ENCODE data around the gene MRPL12. TPM values are rescaled to one million over a fixed set of nuclear protein-coding genes. Genes with fewer than 3 reads are reported as not detected.
A peak's percentile ranks its signal among the peaks of the same experiment; 100 is the strongest.
"Not testable (repeated sequence)": the region's sequence is repeated elsewhere in the genome, so short reads cannot be mapped to it uniquely, and the experiment has no call there.

MRPL12 gene
- total and polyA plus RNA-seq, 2 of the 13 experiments (the other 11 are each of a cell fraction or from before 2014, with no cell fraction given), result 39.1 to 94.1 TPM

GRCh38 chr17:81739593-81739992 lies 36.4 kb downstream of the MRPL12 start:
- not testable (repeated sequence) for H3K4me2 ChIP-seq (ENCODE audit: low read depth, low read length)
- POLR2A ChIA-PET, result interaction anchor here (0.6 kb wide), 1 partner anchor 82 kb away, joined by 3 read pairs; no protein-coding TSS in a partner anchor

GRCh38 chr17:81740395-81740961 lies 37.3 kb downstream of the MRPL12 start:
- in situ Hi-C loops (cut with HindIII; ENCODE audit: extremely low pct_ligation_motif_present, low pct_unique_long_range_greater_than_20kb) (no loop called here), intact Hi-C loops (cut with micrococcal nuclease; ENCODE audit: unreplicated experiment) (no loop called here)
- no peak for DNase-seq (ENCODE audit: low spot score)
- Histone ChIP-seq H3K79me2 (ENCODE audit: insufficient read depth, low read length) (no peaks in the 10 kb centered on the region), H3K4me3 (replicated peaks in 1 of 3; ENCODE audit: insufficient read depth in 1 of 3, low read depth in 2 of 3, low read length in 3 of 3) (peak overlapping the region in 1 of 3 experiments; percentile 49; a peak in 2 of 6 replicates), H3K4me1 (ENCODE audit: insufficient read depth, low read length) (peaks cover 35% of the 10 kb centered on the region), H3K27ac (ENCODE audit: extremely low read length, insufficient read depth, low read length) (no peak overlapping the region), H3K9me3 (ENCODE audit: low read length) (no peaks in the 10 kb centered on the region), H3K27me3 (ENCODE audit: control insufficient read depth in 1 of 2, insufficient read depth in 2 of 2, low read length in 2 of 2) (peaks cover 5 to 52% of the 10 kb centered on the region in 2 experiments; a peak in 4 of 5 replicates), H3K9ac (ENCODE audit: insufficient read depth, low read depth, low read length) (no peak overlapping the region), H2AFZ (ENCODE audit: low read length) (no peak overlapping the region), H4K20me1 (ENCODE audit: insufficient read depth, low read length) (no peaks in the 10 kb centered on the region), H3K36me3 (replicated peaks in 1 of 2; ENCODE audit: control insufficient read depth in 1 of 2, insufficient read depth in 2 of 2, low read length in 2 of 2) (no peaks in the 10 kb centered on the region), H3K4me2 (ENCODE audit: low read depth, low read length) (peak overlapping the region; percentile 54)
- no peak for FAIRE-seq
- ATAC-seq, result peak; percentile 40
- WGBS (ENCODE audit: low lambda C conversion rate), result 3% methylated on average over 22 of the region's 28 CpGs
- no TSS peak for BruUV-seq (replicated peaks)
- CTCF ChIA-PET (ENCODE audit: low intra/inter-chr PET ratio, low total read pairs), result no interaction called here
- POLR2A ChIA-PET, result no interaction called here
- no peak for TF ChIP-seq EHMT2 (IDR thresholded peaks at IDR 0.05; ENCODE audit: borderline replicate concordance, low read depth, low read length)
- peak; percentile 36; the same call in 1 of the 2 replicates for TF ChIP-seq GABPB1 (CRISPR knock-in tag; IDR thresholded peaks at IDR 0.05)
- no peak for TF ChIP-seq ZNF44 (CRISPR knock-in tag; IDR thresholded peaks at IDR 0.05)
- TF ChIP-seq ZNF740 (CRISPR knock-in tag; IDR thresholded peaks at IDR 0.05), result 0 out of 2 replicates have a peak, but pooled peaks have one; percentile 30
- TF ChIP-seq MNT (IDR thresholded peaks at IDR 0.05), result no peak
- TF ChIP-seq PATZ1 (CRISPR knock-in tag; IDR thresholded peaks at IDR 0.05), result peak; percentile 56; the same call in 1 of the 2 replicates
- no peak for TF ChIP-seq ZNF451 (CRISPR knock-in tag; IDR thresholded peaks at IDR 0.05)
- no peak for TF ChIP-seq ZNF782 (CRISPR knock-in tag; IDR thresholded peaks at IDR 0.05; ENCODE audit: borderline replicate concordance)
- no peak for TF ChIP-seq TRAFD1 (CRISPR knock-in tag; IDR thresholded peaks at IDR 0.05; ENCODE audit: borderline replicate concordance)
- no peak for TF ChIP-seq ZNF484 (CRISPR knock-in tag; IDR thresholded peaks at IDR 0.05; ENCODE audit: borderline replicate concordance, low read depth)

More at GRCh38 chr17:81739593-81739992, 36.4 kb downstream of the MRPL12 start:
- H4K20me1 ChIP-seq (ENCODE audit: insufficient read depth, low read length); H3K9me3 ChIP-seq (ENCODE audit: low read length); DNase-seq (ENCODE audit: low spot score); ATAC-seq; H3K27ac ChIP-seq (ENCODE audit: extremely low read length, insufficient read depth, low read length); in situ Hi-C loops (cut with HindIII; ENCODE audit: extremely low pct_ligation_motif_present, low pct_unique_long_range_greater_than_20kb); H3K36me3 ChIP-seq (replicated peaks in 1 of 2; ENCODE audit: control insufficient read depth in 1 of 2, insufficient read depth in 2 of 2, low read length in 2 of 2); intact Hi-C loops (cut with micrococcal nuclease; ENCODE audit: unreplicated experiment); FAIRE-seq; BruUV-seq (replicated peaks); H3K79me2 ChIP-seq (ENCODE audit: insufficient read depth, low read length); H2AFZ ChIP-seq (ENCODE audit: low read length); H3K9ac ChIP-seq (ENCODE audit: insufficient read depth, low read depth, low read length); CTCF ChIA-PET (ENCODE audit: low intra/inter-chr PET ratio, low total read pairs); H3K4me3 ChIP-seq (replicated peaks in 1 of 3; ENCODE audit: insufficient read depth in 1 of 3, low read depth in 2 of 3, low read length in 3 of 3): not testable (repeated sequence)
- Histone ChIP-seq H3K27me3 (ENCODE audit: control insufficient read depth in 1 of 2, insufficient read depth in 2 of 2, low read length in 2 of 2) (peaks cover 11 to 61% of the 10 kb centered on the region in 2 experiments), H3K4me1 (ENCODE audit: insufficient read depth, low read length) (peaks cover 40% of the 10 kb centered on the region)
- TF ChIP-seq ZNF121 (CRISPR knock-in tag; IDR thresholded peaks at IDR 0.05), result peak; percentile 91
- WGBS (ENCODE audit: low lambda C conversion rate), result 55% methylated on average over 8 of the region's 8 CpGs

Data from HepG2 (cell line).